H1 (cell line): Measurements from ENCODE around the gene BAZ1B. TPM values are rescaled to one million over a fixed set of nuclear protein-coding genes. Genes with fewer than 3 reads are reported as not detected.

Experiments
- CTCF ChIA-PET: fragments of 300-600 bp; sonication (Branson Sonifier 250); formaldehyde crosslinking; loops from one replicate; lab custom pipeline; 2021; ENCODE audit not compliant: partially characterized antibody; lab: Charles Lee
- POLR2A ChIA-PET: fragments of 300-600 bp; sonication (Branson Sonifier 250); formaldehyde crosslinking; loops from one replicate; lab custom pipeline; 2021; ENCODE audit warnings: inconsistent platforms; ENCODE audit not compliant: partially characterized antibody; lab: Charles Lee
- DNase-seq, 2 experiments: peaks; one replicate each; pipeline versions ENCODE4 v3.0.0 to v3.0.0-alpha.2; 2010 to 2022; ENCODE audit warnings: low spot score in 2 of 2, low read depth in 1 of 2, mixed read lengths in 1 of 2
- FAIRE-seq: peaks from 2 replicates; lab custom pipeline; 2011; peaks lifted over from hg19 to GRCh38; lab: Jason Lieb, UNC
- H2AFZ ChIP-seq: 2 replicates; pipeline ENCODE4 v1.8.1; 2012; ENCODE audit warnings: low read length, inconsistent platforms
- H2AK5ac ChIP-seq: 2 replicates; pipeline ENCODE4 v1.6.1; 2013; ENCODE audit warnings: low read depth, low read length
- H2BK120ac ChIP-seq: replicated peaks from 2 replicates; pipeline ENCODE3; 2013; ENCODE audit warnings: low read depth, low read length, inconsistent platforms
- H2BK12ac ChIP-seq: 2 replicates; pipeline ENCODE4 v1.6.1; 2013; ENCODE audit warnings: low read depth, low read length
- H2BK15ac ChIP-seq: 2 replicates; pipeline ENCODE4 v1.6.1; 2013; ENCODE audit warnings: low read length
- H2BK20ac ChIP-seq: 2 replicates; pipeline ENCODE4 v1.6.1; 2013; ENCODE audit warnings: low read length
- H2BK5ac ChIP-seq: 2 replicates; pipeline ENCODE4 v1.6.1; 2013; ENCODE audit warnings: low read depth, low read length
- H3K14ac ChIP-seq: 2 replicates; pipeline ENCODE4 v1.6.1; 2013; ENCODE audit warnings: inconsistent platforms; ENCODE audit not compliant: insufficient read length
- H3K18ac ChIP-seq: 2 replicates; pipeline ENCODE4 v1.6.1; 2013; ENCODE audit warnings: low read length; ENCODE audit errors: extremely low read depth
- H3K23ac ChIP-seq: 2 replicates; pipeline ENCODE4 v1.6.1; 2013; ENCODE audit warnings: inconsistent platforms; ENCODE audit not compliant: insufficient read length
- H3K23me2 ChIP-seq: 2 replicates; pipeline ENCODE4 v1.6.1; 2013; ENCODE audit warnings: low read depth, low read length
- H3K27ac ChIP-seq: 2 replicates; pipeline ENCODE4 v1.6.1; 2011; ENCODE audit warnings: low read depth, low read length, inconsistent platforms
- H3K27me3 ChIP-seq, 4 experiments: replicated peaks in 1 of 4; 1 replicate in 1 of 4; 2 replicates in 3 of 4; pipeline versions ENCODE4 v1.6.1 to v1.8.1; 2011 to 2013; ENCODE audit warnings: low read length in 3 of 4, mild to moderate bottlenecking in 3 of 4, inconsistent platforms in 2 of 4, mixed read lengths in 2 of 4, moderate library complexity in 1 of 4; ENCODE audit not compliant: control insufficient read depth in 3 of 4, insufficient read depth in 3 of 4; ENCODE audit errors: extremely low read depth in 1 of 4
- H3K36me3 ChIP-seq, 4 experiments: 2 replicates each; pipeline versions ENCODE4 v1.6.1 to v1.8.1; 2011 to 2013; ENCODE audit warnings: mild to moderate bottlenecking in 4 of 4, low read length in 3 of 4, moderate library complexity in 2 of 4, control low read depth in 1 of 4, inconsistent platforms in 1 of 4; ENCODE audit not compliant: insufficient read depth in 4 of 4, control insufficient read depth in 2 of 4
- H3K4ac ChIP-seq: replicated peaks from 2 replicates; pipeline ENCODE3; 2013; ENCODE audit warnings: low read length, low read depth, mixed read lengths, inconsistent platforms; ENCODE audit not compliant: insufficient read length
- H3K4me1 ChIP-seq, 4 experiments: replicated peaks in 1 of 4; 1 replicate in 1 of 4; 2 replicates in 3 of 4; pipeline versions ENCODE4 v1.6.1 to v1.8.1; 2011 to 2013; ENCODE audit warnings: low read length in 3 of 4, inconsistent platforms in 2 of 4, mixed read lengths in 1 of 4; ENCODE audit not compliant: insufficient read depth in 4 of 4, control insufficient read depth in 3 of 4
- H3K4me2 ChIP-seq, 2 experiments: 2 replicates each; pipeline versions ENCODE4 v1.6.1 to v1.8.1; 2011 to 2013; ENCODE audit warnings: low read depth in 2 of 2, low read length in 2 of 2, control low read depth in 1 of 2, inconsistent platforms in 1 of 2, mild to moderate bottlenecking in 1 of 2; ENCODE audit not compliant: insufficient read depth in 1 of 2
- H3K4me3 ChIP-seq, 4 experiments: fragments of 200-600, 300-600 bp in 1 of 4; sonication (generic), shearing (Covaris generic), sonication (Bioruptor Twin) in 1 of 4; 2 replicates each; pipeline versions ENCODE4 v1.5.1 to v1.8.1; 2011 to 2016; ENCODE audit warnings: low read length in 4 of 4, low read depth in 3 of 4, control low read depth in 2 of 4, inconsistent platforms in 2 of 4, mild to moderate bottlenecking in 2 of 4, mixed read lengths in 1 of 4, moderate library complexity in 1 of 4; ENCODE audit not compliant: insufficient read depth in 2 of 4; ENCODE audit errors: extremely low read depth in 1 of 4
- H3K56ac ChIP-seq: replicated peaks from 2 replicates; pipeline ENCODE3; 2013; ENCODE audit warnings: low read depth, mild to moderate bottlenecking, mixed read lengths, low read length, inconsistent platforms; ENCODE audit not compliant: insufficient read length
- H3K79me1 ChIP-seq: 2 replicates; pipeline ENCODE4 v1.6.1; 2013; ENCODE audit warnings: low read depth, low read length, control low read depth
- H3K79me2 ChIP-seq, 2 experiments: 2 replicates each; pipeline versions ENCODE4 v1.6.1 to v1.8.1; 2012 to 2013; ENCODE audit warnings: low read length in 2 of 2, mild to moderate bottlenecking in 2 of 2, inconsistent platforms in 1 of 2; ENCODE audit not compliant: insufficient read depth in 2 of 2, control insufficient read depth in 1 of 2
- H3K9ac ChIP-seq, 4 experiments: replicated peaks in 1 of 4; 1 replicate in 1 of 4; 2 replicates in 3 of 4; pipeline versions ENCODE4 v1.6.1 to v1.8.1; 2011 to 2013; ENCODE audit warnings: low read depth in 3 of 4, low read length in 3 of 4, control low read depth in 2 of 4, mild to moderate bottlenecking in 2 of 4, moderate library complexity in 2 of 4, inconsistent platforms in 1 of 4; ENCODE audit errors: extremely low read depth in 1 of 4
- H3K9me3 ChIP-seq, 2 experiments: 2 replicates each; pipeline versions ENCODE4 v1.6.1 to v1.8.1; 2012 to 2013; ENCODE audit warnings: mild to moderate bottlenecking in 2 of 2, moderate library complexity in 2 of 2, control low read depth in 1 of 2, inconsistent platforms in 1 of 2, low read depth in 1 of 2, low read length in 1 of 2, mixed read lengths in 1 of 2; ENCODE audit not compliant: insufficient read depth in 2 of 2
- H4K20me1 ChIP-seq, 2 experiments: replicated peaks in 1 of 2; 2 replicates each; pipeline versions ENCODE3 to v1.8.1; 2011 to 2013; ENCODE audit warnings: inconsistent platforms in 2 of 2, low read length in 2 of 2, mild to moderate bottlenecking in 1 of 2; ENCODE audit not compliant: insufficient read depth in 2 of 2, control insufficient read depth in 1 of 2
- H4K5ac ChIP-seq: 2 replicates; pipeline ENCODE4 v1.6.1; 2013; ENCODE audit warnings: low read length, low read depth, mixed read lengths, inconsistent platforms; ENCODE audit not compliant: insufficient read length
- H4K8ac ChIP-seq: 2 replicates; pipeline ENCODE4 v1.8.0; 2013; ENCODE audit warnings: mild to moderate bottlenecking, moderate library complexity, low read length, inconsistent platforms; ENCODE audit not compliant: insufficient read depth; ENCODE audit errors: extremely low read depth
- H4K91ac ChIP-seq: replicated peaks from 2 replicates; pipeline ENCODE3; 2013; ENCODE audit warnings: low read length, mixed read lengths, inconsistent platforms; ENCODE audit not compliant: insufficient read length
- BACH1 ChIP-seq: IDR thresholded peaks from 2 replicates; pipeline ENCODE4 v1.6.1; 2012; ENCODE audit warnings: low read length, improper control_type of control experiment
- CREB1 ChIP-seq: IDR thresholded peaks from 2 replicates; pipeline ENCODE4 v1.6.1; 2012; ENCODE audit warnings: inconsistent platforms
- CTBP2 ChIP-seq: IDR thresholded peaks from 2 replicates; pipeline ENCODE4 v1.7.0; 2011; ENCODE audit warnings: borderline replicate concordance, mild to moderate bottlenecking, moderate library complexity, mixed read lengths, low read length; ENCODE audit not compliant: insufficient read depth, insufficient read length
- EZH2 ChIP-seq: fragments of 200-600 bp; sonication (generic); IDR thresholded peaks from 2 replicates; pipeline ENCODE4 v1.7.1; 2012; ENCODE audit warnings: low read depth, mild to moderate bottlenecking, moderate library complexity, low read length, inconsistent platforms; ENCODE audit not compliant: severe bottlenecking
- GABPA ChIP-seq: IDR thresholded peaks from 2 replicates; pipeline ENCODE4 v1.6.1; 2011; ENCODE audit warnings: mild to moderate bottlenecking, low read length, moderate library complexity, borderline replicate concordance; ENCODE audit not compliant: insufficient read depth
- HDAC6 ChIP-seq: IDR thresholded peaks from one replicate; pipeline ENCODE4 v1.7.1; 2012; ENCODE audit warnings: low read depth, mild to moderate bottlenecking, inconsistent platforms, low read length, moderate library complexity
- KDM4A ChIP-seq: IDR thresholded peaks from one replicate; pipeline ENCODE4 v1.7.1; 2012; ENCODE audit warnings: low read depth, mild to moderate bottlenecking, moderate library complexity, low read length, inconsistent platforms; ENCODE audit not compliant: severe bottlenecking
- POLR2A ChIP-seq, 2 experiments: IDR thresholded peaks; 1 replicate in 1 of 2; 2 replicates in 1 of 2; pipeline ENCODE4 v1.6.1; 2011; ENCODE audit warnings: low read depth in 2 of 2, low read length in 2 of 2, mild to moderate bottlenecking in 2 of 2; ENCODE audit errors: control extremely low read depth in 1 of 2
- RNF2 ChIP-seq: fragments of 200-900, 300-1000 bp; sonication (generic); IDR thresholded peaks from 2 replicates; pipeline ENCODE4 v1.7.1; 2016; ENCODE audit warnings: borderline replicate concordance, low read depth, mild to moderate bottlenecking, antibody characterized with exemption, low read length; ENCODE audit not compliant: poor library complexity, severe bottlenecking; ENCODE audit errors: missing control alignments
- TCF12 ChIP-seq: IDR thresholded peaks from 2 replicates; pipeline ENCODE4 v1.6.1; 2011; ENCODE audit warnings: low read depth, mild to moderate bottlenecking, low read length
- TEAD4 ChIP-seq: IDR thresholded peaks from 2 replicates; pipeline ENCODE4 v1.6.1; 2012; ENCODE audit warnings: low read depth, low read length, inconsistent platforms, mixed read lengths
- WGBS, 2 experiments: shearing (Covaris generic) in 1 of 2; methylation state at CpG; one replicate each; pipeline versions ENCODE4 v1.1.6 to v1.1.7; 2013 to 2015; ENCODE audit warnings: low lambda C conversion rate in 2 of 2, mixed read lengths in 2 of 2, inconsistent platforms in 1 of 2, low coverage in 1 of 2, missing lambda C conversion rate in 1 of 2; ENCODE audit not compliant: insufficient replicate concordance in 2 of 2, insufficient coverage in 1 of 2, insufficient read length in 1 of 2; ENCODE audit errors: extremely low coverage in 1 of 2, missing lambda C conversion rate in 1 of 2; 5-methylcytosine and 5-hydroxymethylcytosine counted together
- polyA plus RNA-seq, 7 experiments: library from polyadenylated mRNA; depleted of rRNA in 3 of 7; stranded (reverse) in 5 of 7; unstranded in 2 of 7; fragments of >200 nt in 5 of 7; fragments of 200-250 nt in 2 of 7; gene quantifications; 1 replicate in 5 of 7; 2 replicates in 1 of 7; 4 replicates in 1 of 7; pipeline versions ENCODE4 v1.2.1 to v1.2.3, GENCODE V29; 2011 to 2013; ENCODE audit warnings: missing spikeins in 2 of 7, mixed read lengths in 2 of 7
- total RNA-seq: library from RNA; stranded (reverse); fragmentation: NEBNext Ultra II Directional; extraction: Animal tissue kit (Norgen Biotek cat#: 25700); gene quantifications from 2 replicates; pipeline ENCODE4 v1.2.1, GENCODE V29; 2021

BAZ1B gene
- total and polyA plus RNA-seq, 2 of the 8 experiments (the other 6 are each of a cell fraction or from before 2014, with no cell fraction given), result 21.0 to 86.8 TPM

DNA sequence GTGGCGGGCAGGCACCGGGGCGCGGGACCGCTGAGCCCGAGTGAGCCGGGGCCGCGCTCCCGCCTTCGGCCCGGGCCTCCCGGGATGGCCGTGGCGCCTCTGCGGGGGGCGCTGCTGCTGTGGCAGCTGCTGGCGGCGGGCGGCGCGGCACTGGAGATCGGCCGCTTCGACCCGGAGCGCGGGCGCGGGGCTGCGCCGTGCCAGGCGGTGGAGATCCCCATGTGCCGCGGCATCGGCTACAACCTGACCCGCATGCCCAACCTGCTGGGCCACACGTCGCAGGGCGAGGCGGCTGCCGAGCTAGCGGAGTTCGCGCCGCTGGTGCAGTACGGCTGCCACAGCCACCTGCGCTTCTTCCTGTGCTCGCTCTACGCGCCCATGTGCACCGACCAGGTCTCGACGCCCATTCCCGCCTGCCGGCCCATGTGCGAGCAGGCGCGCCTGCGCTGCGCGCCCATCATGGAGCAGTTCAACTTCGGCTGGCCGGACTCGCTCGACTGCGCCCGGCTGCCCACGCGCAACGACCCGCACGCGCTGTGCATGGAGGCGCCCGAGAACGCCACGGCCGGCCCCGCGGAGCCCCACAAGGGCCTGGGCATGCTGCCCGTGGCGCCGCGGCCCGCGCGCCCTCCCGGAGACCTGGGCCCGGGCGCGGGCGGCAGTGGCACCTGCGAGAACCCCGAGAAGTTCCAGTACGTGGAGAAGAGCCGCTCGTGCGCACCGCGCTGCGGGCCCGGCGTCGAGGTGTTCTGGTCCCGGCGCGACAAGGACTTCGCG, 88.0 kb downstream of the BAZ1B start:
- Histone ChIP-seq H4K20me1 (peaks cover 2 to 8% of the 10 kb centered on the region in 2 experiments), H3K27me3 (peaks cover 9 to 20% (median 18%) of the 10 kb centered on the region in 4 experiments), H3K79me1 (no peaks in the 10 kb centered on the region), H3K9ac (no peak overlapping the region), H4K5ac (peak overlapping the region; percentile 17), H2BK120ac (no peak overlapping the region), H3K23ac (no peak overlapping the region), H3K4me3 (peak overlapping the region in 3 of 4 experiments; percentile 39 to 61 (median 44); a peak in 6 of 8 replicates), H3K79me2 (no peaks in the 10 kb centered on the region), H3K9me3 (peaks cover 0 to 12% of the 10 kb centered on the region in 2 experiments; a peak in 2 of 4 replicates), H2BK5ac (no peak overlapping the region), H3K4me2 (peak overlapping the region; percentile 55 to 71), H3K18ac (no peak overlapping the region), H3K23me2 (peaks cover 3% of the 10 kb centered on the region; the same call in 1 of the 2 replicates), H3K36me3 (peaks cover 0 to 3% (median 0%) of the 10 kb centered on the region in 4 experiments; a peak in 1 of 8 replicates), H3K56ac (no peak overlapping the region), H2AFZ (no peak overlapping the region), H2BK12ac (0 out of 2 replicates have a peak overlapping the region, but pooled peaks have one; percentile 27), H3K4me1 (peaks cover 0 to 10% (median 5%) of the 10 kb centered on the region in 4 experiments; a peak in 6 of 7 replicates), H3K27ac (no peak overlapping the region), H2BK20ac (no peak overlapping the region), H4K8ac (peak overlapping the region; percentile 60; the same call in 1 of the 2 replicates), H3K4ac (no peak overlapping the region), H4K91ac (no peak overlapping the region), H2BK15ac (no peak overlapping the region), H2AK5ac (no peak overlapping the region), H3K14ac (no peak overlapping the region)
- ChIA-PET POLR2A (interaction anchor here (0.6 kb wide), 1 partner anchor 69 kb away, joined by 3 read pairs; no protein-coding TSS in a partner anchor), CTCF (interaction anchor here (1.2 to 5.1 kb wide), 4 partner anchors 14 to 110 kb away, joined by 4 to 24 read pairs (median 5); no protein-coding TSS in a partner anchor)
- FAIRE-seq, result no peak
- peak; percentile 36 to 76 for DNase-seq
- 41% methylated on average over 41 of the region's 110 CpGs; no CpG with 5 or more reads in 1 of the 2 experiments for WGBS, 2 experiments
- TF ChIP-seq CREB1 (peak; percentile 47; the same call in 1 of the 2 replicates), GABPA (peak; percentile 63; the same call in 1 of the 2 replicates), EZH2 (no peak), TCF12 (0 out of 2 replicates have a peak, but pooled peaks have one; percentile 47), CTBP2 (no peak), POLR2A (IDR thresholded peaks at IDR 0.05; ENCODE audit: control extremely low read depth in 1 of 2, low read depth in 2 of 2, low read length in 2 of 2) (no peak), HDAC6 (no peak), KDM4A (peak; percentile 61), BACH1 (no peak), TEAD4 (peak; percentile 31; the same call in 1 of the 2 replicates), RNF2 (peak; percentile 72)
